ENCODE results near the gene LRRC74B.
A peak's percentile ranks its signal among the peaks of the same experiment; 100 is the strongest.

LRRC74B gene

GRCh38 chr22:21009638-21010425, 35.9 kb upstream of the LRRC74B start:
- no peak overlapping the region for H3K4me3 ChIP-seq (ENCODE audit: control insufficient read depth, low read depth, low read length)
- DNase-seq (ENCODE audit: low read depth) = peak; percentile 49
- TF ChIP-seq CTCF (conservative IDR thresholded peaks at IDR 0.05; ENCODE audit: control insufficient read depth, insufficient read depth, low read depth, low read length) = no peak

- TF ChIP-seq CTCF (conservative IDR thresholded peaks at IDR 0.05; ENCODE audit: control insufficient read depth, insufficient read depth, low read depth, low read length) = no peak
- DNase-seq (ENCODE audit: low read depth) = no peak
- H3K4me3 ChIP-seq (ENCODE audit: control insufficient read depth, low read depth, low read length) = no peak overlapping the region
Observed at GRCh38 chr22:21010426-21011113, 35.2 kb upstream of the LRRC74B start.

- H3K4me3 ChIP-seq (ENCODE audit: control insufficient read depth, low read depth, low read length) = no peak overlapping the region
- no peak for DNase-seq (ENCODE audit: low read depth)
- TF ChIP-seq CTCF (conservative IDR thresholded peaks at IDR 0.05; ENCODE audit: control insufficient read depth, insufficient read depth, low read depth, low read length) = no peak
Observed at GRCh38 chr22:21012446-21013407, 33.0 kb upstream of the LRRC74B start.

- peak overlapping the region; percentile 53 for H3K4me3 ChIP-seq (ENCODE audit: control insufficient read depth, low read depth, low read length)
- DNase-seq (ENCODE audit: low read depth) = no peak
- TF ChIP-seq CTCF (conservative IDR thresholded peaks at IDR 0.05; ENCODE audit: control insufficient read depth, insufficient read depth, low read depth, low read length) = no peak
Observed at GRCh38 chr22:21013657-21014201, 32.0 kb upstream of the LRRC74B start.

- peak overlapping the region; percentile 53 for H3K4me3 ChIP-seq (ENCODE audit: control insufficient read depth, low read depth, low read length)
- no peak for TF ChIP-seq CTCF (conservative IDR thresholded peaks at IDR 0.05; ENCODE audit: control insufficient read depth, insufficient read depth, low read depth, low read length)
Observed at GRCh38 chr22:21014202-21014725, 31.5 kb upstream of the LRRC74B start.

More at GRCh38 chr22:21014202-21014725, 31.5 kb upstream of the LRRC74B start:
- DNase-seq (ENCODE audit: low read depth) = peak; percentile 82
